ENCODE data around the gene PREX1.
"Not testable (repeated sequence)": the region's sequence is repeated elsewhere in the genome, so short reads cannot be mapped to it uniquely, and the experiment has no call there.

PREX1 gene

GRCh38 chr20:48849299-48849698, 21.5 kb upstream of the PREX1 start:
- intact Hi-C loops (cut with DNase I), result no loop called here
- no peak for DNase-seq

DNA sequence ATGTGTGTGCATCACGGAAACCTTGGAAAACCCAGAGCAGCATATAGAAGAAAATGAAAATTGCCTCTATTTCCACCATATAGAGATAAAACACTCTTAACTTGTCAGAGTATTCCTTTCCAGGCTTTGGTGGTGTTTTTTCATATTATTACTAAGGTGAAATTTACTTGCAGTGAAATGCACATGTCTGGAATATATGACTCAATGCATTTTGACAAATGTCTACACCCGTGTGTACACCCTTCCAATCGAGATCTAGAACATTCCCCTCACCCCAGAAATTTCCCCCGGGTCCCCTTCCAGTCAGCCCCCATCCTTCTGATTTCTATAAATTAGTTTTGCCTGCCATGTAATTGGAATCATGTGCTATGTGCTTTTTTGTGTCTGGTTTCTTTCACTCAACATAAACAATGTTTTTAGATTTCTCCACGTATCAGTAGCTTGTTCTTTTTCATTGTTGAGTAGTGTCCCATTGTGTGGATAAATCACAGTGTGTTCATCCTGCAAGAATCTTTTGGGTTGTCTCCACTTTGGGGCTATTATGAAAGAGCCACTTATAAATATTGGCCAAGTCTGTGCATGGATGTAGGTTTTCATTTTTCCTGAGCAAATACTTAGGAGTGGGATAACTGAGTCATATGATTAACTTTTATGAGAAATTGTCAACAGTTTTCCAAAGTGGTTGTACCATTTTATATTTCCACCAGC, 19.9 kb upstream of the PREX1 start:
- no peak for DNase-seq
- intact Hi-C loops (cut with DNase I), result no loop called here

GRCh38 chr20:48846516-48847492, 19.0 kb upstream of the PREX1 start:
- intact Hi-C loops (cut with DNase I), result no loop called here
- peak in 2 of 10 donors; percentile 39 to 42 for DNase-seq

DNA sequence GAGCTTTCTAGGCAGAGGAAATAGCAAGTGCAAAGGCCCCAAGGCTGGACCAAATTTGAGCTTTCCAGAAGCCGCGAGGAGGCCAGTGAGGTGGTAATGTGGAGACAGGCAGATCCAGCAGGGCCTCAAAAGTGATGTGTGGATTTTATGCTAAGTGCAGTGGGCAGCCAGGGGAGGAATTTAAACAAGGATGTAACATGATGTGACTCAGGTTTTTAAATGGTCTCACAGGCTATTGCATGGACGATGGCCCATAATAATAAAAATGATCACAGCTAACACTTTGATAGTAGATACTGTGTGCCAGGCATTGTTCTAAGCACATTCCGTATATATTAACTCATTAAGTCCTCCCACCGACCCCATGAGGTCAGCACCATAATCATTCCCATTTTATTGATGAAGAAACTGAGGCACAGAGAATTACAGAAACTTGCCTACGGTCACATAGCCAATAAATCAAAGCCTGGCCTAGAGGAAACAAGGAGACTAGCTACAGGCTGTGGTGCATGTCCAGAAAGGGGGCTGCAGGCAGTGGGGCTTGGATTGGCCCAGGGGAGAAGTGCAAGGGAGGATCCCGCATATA, 18.0 kb upstream of the PREX1 start:
- intact Hi-C loops (cut with DNase I), result no loop called here
- no peak for DNase-seq

DNA sequence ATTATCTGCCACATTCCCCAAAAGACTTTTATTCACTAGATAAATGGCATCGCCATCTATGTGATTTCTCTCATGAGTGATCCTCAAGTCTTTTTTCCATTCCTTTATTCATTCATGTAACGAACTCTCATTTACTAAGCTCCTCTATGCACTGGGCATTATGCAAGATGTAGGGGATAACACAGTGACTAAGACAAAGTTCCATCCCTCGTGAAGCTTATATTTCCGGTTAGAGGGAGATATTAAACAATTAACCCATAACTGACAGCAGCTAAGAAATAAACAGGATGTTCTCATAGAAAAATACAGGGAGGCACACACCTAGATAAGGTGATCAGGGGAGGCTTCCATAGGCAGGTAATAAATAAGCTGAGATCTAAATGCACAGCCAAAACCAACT, 17.2 kb upstream of the PREX1 start:
- intact Hi-C loops (cut with DNase I), result no loop called here

DNA sequence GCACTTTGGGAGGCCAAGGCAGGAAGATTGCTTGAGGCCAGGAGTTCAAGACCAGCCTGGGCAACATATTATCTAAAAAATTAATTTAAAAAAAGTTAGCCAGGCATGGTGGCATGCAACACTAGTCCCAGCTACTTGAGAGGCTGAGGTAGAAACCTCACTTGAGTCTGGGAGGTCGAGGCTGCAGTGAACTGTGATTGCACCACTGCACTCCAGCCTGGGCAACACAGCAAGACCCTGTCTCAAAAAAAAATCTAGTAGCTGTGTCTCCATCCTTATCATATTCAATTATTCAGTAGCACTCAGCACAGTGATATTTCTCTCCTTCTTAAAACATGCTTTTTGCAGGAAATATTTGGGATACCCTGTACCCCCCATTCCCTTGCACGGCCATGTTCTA, 16.1 kb upstream of the PREX1 start:
- DNase-seq; intact Hi-C loops (cut with DNase I): not testable (repeated sequence)

More for the DNA sequence above, 17.2 kb upstream of the PREX1 start:
- no peak for DNase-seq

GRCh38 chr20:48843057-48843806, 15.4 kb upstream of the PREX1 start:
- no peak for DNase-seq
- intact Hi-C loops (cut with DNase I), result no loop called here

DNA sequence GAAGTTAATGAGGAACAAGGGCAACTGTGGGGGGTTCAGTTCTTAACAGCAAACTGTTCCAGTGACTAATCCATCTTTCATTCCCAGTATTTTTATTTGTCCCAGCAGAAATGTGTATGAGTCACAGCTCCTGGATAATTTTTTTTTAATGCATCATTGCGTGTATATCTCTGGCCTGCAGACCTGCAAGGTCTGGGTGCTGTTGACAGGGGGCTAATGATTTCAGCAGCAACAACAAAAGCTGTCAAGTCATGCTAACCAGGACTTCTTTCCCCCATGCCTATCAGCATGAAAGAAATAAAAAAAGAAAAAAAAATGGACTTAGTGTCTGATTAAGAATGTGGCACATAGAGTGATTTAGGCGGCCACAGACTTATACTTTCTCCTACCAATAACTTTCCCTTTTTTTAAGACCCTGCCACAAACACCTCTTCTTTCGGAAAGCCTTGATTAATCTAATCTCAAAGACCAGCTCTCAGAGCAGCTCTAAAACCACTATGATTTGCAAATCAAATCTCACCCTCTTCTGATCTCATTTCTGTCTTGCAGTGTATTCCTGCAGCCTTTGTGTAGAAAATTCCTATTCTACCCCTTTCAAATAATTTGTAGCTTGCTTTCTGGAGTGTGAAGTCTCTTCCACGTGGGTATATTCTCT, 14.2 kb upstream of the PREX1 start:
- DNase-seq, result no peak
- intact Hi-C loops (cut with DNase I), result no loop called here

GRCh38 chr20:48841196-48841874, 13.5 kb upstream of the PREX1 start:
- intact Hi-C loops (cut with DNase I), result no loop called here
- DNase-seq, result no peak

DNA sequence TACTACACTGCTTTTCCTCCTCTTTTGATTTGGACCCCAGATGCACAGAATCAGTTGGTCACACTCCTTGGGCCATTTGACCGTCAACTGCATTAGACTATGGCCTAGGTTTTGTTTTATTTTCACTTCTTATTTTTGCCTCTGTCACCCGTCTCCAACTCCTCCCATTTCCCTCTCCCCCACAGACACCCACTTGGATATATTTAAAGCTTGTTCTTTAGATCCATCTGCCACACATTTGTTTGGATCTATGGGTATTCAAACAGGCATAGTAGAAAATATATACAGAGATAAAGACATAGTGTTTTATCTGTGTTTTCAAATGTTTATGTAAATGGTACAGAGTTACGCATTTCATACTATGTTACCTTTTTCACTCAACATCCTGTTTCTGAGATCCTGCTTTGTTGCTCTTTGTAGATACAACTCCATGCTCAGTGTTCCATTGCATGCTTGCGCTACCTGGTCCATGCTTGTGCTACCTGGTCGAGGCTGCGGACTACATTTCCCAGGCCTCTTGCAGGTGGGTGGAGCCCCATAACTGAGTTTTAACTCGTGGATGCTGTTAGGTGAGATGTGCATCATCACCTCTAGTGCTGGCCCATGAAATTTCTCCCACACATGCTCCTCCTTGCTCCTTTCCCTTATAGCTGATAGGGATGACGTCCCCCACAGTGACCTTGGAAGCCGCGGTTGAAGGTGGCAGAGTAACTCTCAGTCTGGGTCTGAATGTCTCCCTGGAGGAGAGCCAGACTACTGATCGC, 11.5 kb upstream of the PREX1 start:
- intact Hi-C loops (cut with DNase I), result no loop called here
- no peak for DNase-seq

- intact Hi-C loops (cut with DNase I), result no loop called here
- DNase-seq, result no peak
These were observed 9.2 kb upstream of the PREX1 start for GRCh38 chr20:48837014-48837413.

DNA sequence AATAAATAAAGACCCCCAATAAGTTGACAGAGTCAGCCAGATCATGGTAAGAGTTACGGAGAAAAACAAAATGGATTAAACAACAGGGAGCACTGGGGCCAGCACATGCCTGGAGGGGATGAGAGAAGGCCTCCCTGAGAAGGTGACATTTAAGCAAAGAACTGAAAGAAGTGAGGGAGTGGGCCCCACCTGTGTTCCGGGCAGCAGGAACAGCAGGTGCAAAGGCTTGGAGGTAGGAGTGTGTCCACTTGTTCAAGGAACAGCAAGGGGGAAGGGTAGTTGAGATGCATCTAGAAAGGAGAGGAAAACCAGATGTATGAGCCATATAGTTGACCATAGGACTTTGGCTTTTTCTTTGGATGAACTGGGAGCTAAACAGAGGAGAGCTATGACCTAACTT, 7.6 kb upstream of the PREX1 start:
- DNase-seq, result no peak
- intact Hi-C loops (cut with DNase I), result no loop called here

- intact Hi-C loops (cut with DNase I), result no loop called here
- DNase-seq, result no peak
These were observed 6.5 kb upstream of the PREX1 start for GRCh38 chr20:48834278-48834677.

GRCh38 chr20:48832405-48832730, 4.6 kb upstream of the PREX1 start:
- DNase-seq, result no peak
- intact Hi-C loops (cut with DNase I), result no loop called here

DNA sequence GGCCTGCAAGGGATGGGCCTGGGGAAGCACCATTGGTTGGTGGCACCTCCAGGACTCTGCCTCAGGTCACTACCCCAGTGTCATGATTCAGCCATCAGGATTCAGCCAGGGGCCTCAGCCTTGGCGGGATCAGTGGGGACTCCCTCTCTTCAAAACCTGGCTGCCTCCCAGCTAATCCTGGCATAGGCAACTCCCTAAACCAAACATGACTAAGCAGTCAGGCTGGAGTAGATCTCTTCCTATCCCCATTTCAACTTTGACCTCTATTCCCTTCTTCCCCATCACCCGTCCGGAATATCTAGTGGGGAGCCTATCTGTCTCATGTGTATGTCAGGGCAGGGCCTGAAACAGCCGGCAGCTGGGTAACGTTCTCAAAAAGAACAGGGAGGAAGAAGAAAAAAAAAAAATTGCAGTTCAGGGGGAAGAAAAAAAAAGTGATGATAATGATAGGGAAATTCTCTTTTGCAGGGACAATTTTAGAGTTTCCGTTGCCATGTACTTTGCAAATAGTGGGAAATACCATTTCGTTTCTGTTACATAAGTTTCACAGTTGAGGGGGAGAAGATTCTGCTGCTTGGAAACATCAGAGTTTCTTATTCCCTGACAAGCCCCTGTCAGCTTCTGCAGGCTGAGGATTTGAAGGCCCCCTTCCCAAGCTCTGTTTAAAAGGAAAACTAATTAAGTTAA, 4.1 kb upstream of the PREX1 start:
- peak in 4 of 10 donors; percentile 36 to 89 (median 48) for DNase-seq

GRCh38 chr20:48830826-48831318, 3.1 kb upstream of the PREX1 start:
- intact Hi-C loops (cut with DNase I), result no loop called here

More for the DNA sequence above, 4.1 kb upstream of the PREX1 start:
- intact Hi-C loops (cut with DNase I), result no loop called here

GRCh38 chr20:48829940-48830339, 2.1 kb upstream of the PREX1 start:
- intact Hi-C loops (cut with DNase I), result loop anchor here (2.0 to 10.0 kb wide), 3 partner anchors 55 to 83 kb away; no protein-coding TSS in a partner anchor
- DNase-seq, result no peak

More at GRCh38 chr20:48830826-48831318, 3.1 kb upstream of the PREX1 start:
- DNase-seq, result no peak

Measured in posterior cingulate gyrus (tissue), 11 donors.